Dermis microvascular lymphatic vessel endothelial cell (primary cell): ENCODE results near the gene CHD6. TPM values are rescaled to one million over a fixed set of nuclear protein-coding genes. Genes with fewer than 3 reads are reported as not detected.

ENCODE experiments used
- DNase-seq, 2 donors: peaks; one replicate each; pipeline versions ENCODE4 v3.0.0 to v3.0.0-alpha.2; 2010; ENCODE audit warnings: low read depth in 2 of 2
- total RNA-seq: library from RNA; depleted of rRNA; stranded (reverse); fragments of >200 nt; gene quantifications from 2 replicates; pipeline ENCODE4 v1.2.1, GENCODE V29; 2014

The CHD6 gene
- total RNA-seq, 1 donor from 2014 or later, result 15.7 TPM

GRCh38 chr20:41403604-41404003 lies 214.6 kb downstream of the CHD6 start:
- DNase-seq, result no peak

- no peak for DNase-seq
Measured at GRCh38 chr20:41398408-41398807, 219.8 kb downstream of the CHD6 start.

GRCh38 chr20:41395667-41396664 lies 222.2 kb downstream of the CHD6 start:
- DNase-seq, result no peak

GRCh38 chr20:41394931-41395666 lies 223.1 kb downstream of the CHD6 start:
- no peak for DNase-seq

GRCh38 chr20:41394081-41394480 lies 224.1 kb downstream of the CHD6 start:
- no peak for DNase-seq

GRCh38 chr20:41393705-41394066 lies 224.5 kb downstream of the CHD6 start:
- no peak for DNase-seq

GRCh38 chr20:41392871-41393704 lies 225.1 kb downstream of the CHD6 start:
- DNase-seq, result no peak

- DNase-seq, result no peak
Measured at GRCh38 chr20:41392295-41392694, 225.9 kb downstream of the CHD6 start.

- no peak for DNase-seq
Measured at GRCh38 chr20:41391587-41392001, 226.6 kb downstream of the CHD6 start.

- DNase-seq, result no peak
Measured at GRCh38 chr20:41390889-41391288, 227.3 kb downstream of the CHD6 start.

GRCh38 chr20:41387444-41387851 lies 230.7 kb downstream of the CHD6 start:
- peak; percentile 16 to 31 for DNase-seq

- DNase-seq, result no peak
Measured at GRCh38 chr20:41386502-41387427, 231.4 kb downstream of the CHD6 start.

GRCh38 chr20:41382791-41383305 lies 235.3 kb downstream of the CHD6 start:
- DNase-seq, result no peak

GRCh38 chr20:41380551-41381193 lies 237.5 kb downstream of the CHD6 start:
- DNase-seq, result no peak

GRCh38 chr20:41379551-41379950 lies 238.6 kb downstream of the CHD6 start:
- DNase-seq, result no peak

GRCh38 chr20:41377275-41377674 lies 240.9 kb downstream of the CHD6 start:
- DNase-seq, result no peak

- no peak for DNase-seq
Measured at GRCh38 chr20:41376349-41376748, 241.8 kb downstream of the CHD6 start.

GRCh38 chr20:41375846-41376245 lies 242.3 kb downstream of the CHD6 start:
- no peak for DNase-seq
